HL-60 (cell line): ENCODE data around the gene MRPS34.

Source experiments
- DNase-seq, 2 experiments: peaks; one replicate each; pipeline ENCODE4 v3.0.0-alpha.2; 2010 to 2020; ENCODE audit warnings: low read depth in 1 of 2, low spot score in 1 of 2
- H3K27ac ChIP-seq: fragments of 250-450 bp; sonication (Bioruptor Pico); replicated peaks from 2 replicates; pipeline ENCODE4 v1.5.1; 2020; ENCODE audit warnings: mild to moderate bottlenecking, moderate library complexity
- H3K27me3 ChIP-seq: fragments of 250-450 bp; sonication (Bioruptor Pico); 2 replicates; pipeline ENCODE4 v1.5.1; 2021; ENCODE audit warnings: mild to moderate bottlenecking, moderate library complexity; ENCODE audit not compliant: insufficient read depth, poor library complexity, severe bottlenecking
- H3K4me3 ChIP-seq: replicated peaks from 2 replicates; pipeline ENCODE4 v1.5.1; 2011; ENCODE audit warnings: mild to moderate bottlenecking, control low read depth, low read length; ENCODE audit not compliant: insufficient read depth
- CTCF ChIP-seq: IDR thresholded peaks from one replicate; pipeline ENCODE4 v1.5.1; 2011; ENCODE audit warnings: low read length, control low read depth, inconsistent platforms; ENCODE audit not compliant: insufficient read depth
- GABPA ChIP-seq: IDR thresholded peaks from 2 replicates; pipeline ENCODE4 v1.6.1; 2012; ENCODE audit warnings: low read depth
- POLR2AphosphoS5 ChIP-seq: IDR thresholded peaks from 2 replicates; pipeline ENCODE4 v1.6.1; 2012; ENCODE audit warnings: low read depth
- REST ChIP-seq: IDR thresholded peaks from 2 replicates; pipeline ENCODE4 v1.6.1; 2012; ENCODE audit warnings: low read depth; ENCODE audit not compliant: insufficient replicate concordance
- SPI1 ChIP-seq: IDR thresholded peaks from 2 replicates; pipeline ENCODE4 v1.6.1; 2012; ENCODE audit warnings: low read depth, mild to moderate bottlenecking, borderline replicate concordance

MRPS34 gene

GRCh38 chr16:1787056-1787321 is 14.1 kb upstream of the MRPS34 start:
- TF ChIP-seq CTCF (no peak), GABPA (no peak), SPI1 (no peak), POLR2AphosphoS5 (no peak), REST (no peak)
- Histone ChIP-seq H3K27ac (no peak overlapping the region), H3K4me3 (no peak overlapping the region), H3K27me3 (no peaks in the 10 kb centered on the region)
- no peak for DNase-seq

GRCh38 chr16:1786242-1787055 is 13.5 kb upstream of the MRPS34 start:
- no peaks in the 10 kb centered on the region for H3K27me3 ChIP-seq
- DNase-seq, result no peak
- TF ChIP-seq CTCF (no peak), POLR2AphosphoS5 (no peak), GABPA (no peak), REST (no peak), SPI1 (no peak)
- no peak overlapping the region for H3K4me3 ChIP-seq
- no peak overlapping the region for H3K27ac ChIP-seq

- Histone ChIP-seq H3K27me3 (no peaks in the 10 kb centered on the region), H3K4me3 (no peak overlapping the region), H3K27ac (no peak overlapping the region)
- no peak for DNase-seq
- no peak for TF ChIP-seq SPI1
- no peak for TF ChIP-seq REST
- no peak for TF ChIP-seq CTCF
- no peak for TF ChIP-seq POLR2AphosphoS5
- no peak for TF ChIP-seq GABPA
Observed at GRCh38 chr16:1785846-1786170, 12.9 kb upstream of the MRPS34 start.
